Smooth muscle cell (in vitro differentiated cells): ENCODE data around the gene CENPU. TPM values are rescaled to one million over a fixed set of nuclear protein-coding genes. Genes with fewer than 3 reads are reported as not detected.

Source experiments
- DNase-seq: peaks from one replicate; lab custom pipeline; 2025; ENCODE audit not compliant: unreplicated experiment; lab: John Stamatoyannopoulos, UW
- H2AFZ ChIP-seq: fragments of 200-600 bp; sonication (generic); 2 replicates; pipeline ENCODE4 v1.6.0; 2016; ENCODE audit warnings: antibody characterized with exemption, low read depth, mild to moderate bottlenecking
- H3F3A ChIP-seq: fragments of 200-600 bp; sonication (generic); 2 replicates; pipeline ENCODE4 v1.6.0; 2017; ENCODE audit warnings: antibody characterized with exemption, low read depth
- H3K27ac ChIP-seq: fragments of 200-600 bp; sonication (generic); 2 replicates; pipeline ENCODE4 v1.5.1; 2016; ENCODE audit warnings: low read depth, mild to moderate bottlenecking
- H3K27me3 ChIP-seq: fragments of 200-600 bp; sonication (generic); 2 replicates; pipeline ENCODE4 v1.6.1; 2016; ENCODE audit warnings: low read depth, mild to moderate bottlenecking
- H3K36me3 ChIP-seq: fragments of 200-600 bp; sonication (generic); 2 replicates; pipeline ENCODE4 v1.5.1; 2016; ENCODE audit warnings: low read depth
- H3K4me1 ChIP-seq: fragments of 200-600 bp; sonication (generic); 2 replicates; pipeline ENCODE4 v1.5.1; 2016; ENCODE audit warnings: low read depth
- H3K4me2 ChIP-seq: fragments of 200-600 bp; sonication (generic); 2 replicates; pipeline ENCODE4 v1.6.0; 2016; ENCODE audit warnings: mild to moderate bottlenecking
- H3K4me3 ChIP-seq: fragments of 200-600 bp; sonication (generic); 2 replicates; pipeline ENCODE4 v1.5.1; 2016; ENCODE audit warnings: mild to moderate bottlenecking
- H3K79me2 ChIP-seq: fragments of 200-600 bp; sonication (generic); 2 replicates; pipeline ENCODE4 v1.6.0; 2016; ENCODE audit warnings: low read depth, mild to moderate bottlenecking
- H3K9ac ChIP-seq: fragments of 200-600 bp; sonication (generic); 2 replicates; pipeline ENCODE4 v1.6.0; 2016; ENCODE audit warnings: low read depth
- H3K9me3 ChIP-seq: fragments of 200-600 bp; sonication (generic); replicated peaks from 2 replicates; pipeline ENCODE4 v1.5.1; 2016; ENCODE audit warnings: low read depth
- H4K20me1 ChIP-seq: fragments of 200-600 bp; sonication (generic); 2 replicates; pipeline ENCODE4 v1.6.0; 2016; ENCODE audit warnings: low read depth
- CTCF ChIP-seq: fragments of 200-600 bp; sonication (generic); IDR thresholded peaks from 2 replicates; pipeline ENCODE4 v1.5.1; 2017; ENCODE audit warnings: borderline replicate concordance, mild to moderate bottlenecking, antibody characterized with exemption; ENCODE audit not compliant: insufficient read depth, poor library complexity, severe bottlenecking
- WGBS: methylation state at CpG from one replicate; pipeline ENCODE4 v1.1.7; 2016; ENCODE audit warnings: low lambda C conversion rate; 5-methylcytosine and 5-hydroxymethylcytosine counted together
- polyA plus RNA-seq: library from polyadenylated mRNA; unstranded; fragments of >200 nt; fragmentation: Nextera tagmentation; extraction: Ambion mirVana; gene quantifications from 2 replicates; pipeline ENCODE4 v1.2.1, GENCODE V29; 2016
- total RNA-seq: library from RNA; depleted of rRNA; stranded (reverse); fragments of >200 nt; gene quantifications from 2 replicates; pipeline ENCODE4 v1.2.3, GENCODE V29; 2014

CENPU gene
- total and polyA plus RNA-seq, 2 experiments from 2014 or later = 12.2 to 18.4 TPM

GRCh38 chr4:184747034-184747830 is 13.3 kb upstream of the CENPU start:
- no peak overlapping the region for H2AFZ ChIP-seq
- 69% methylated on average over 4 of the region's 4 CpGs for WGBS
- no peaks in the 10 kb centered on the region for H3F3A ChIP-seq
- no peaks in the 10 kb centered on the region for H4K20me1 ChIP-seq
- no peak overlapping the region for H3K4me3 ChIP-seq
- H3K27me3 ChIP-seq = no peaks in the 10 kb centered on the region
- H3K27ac ChIP-seq = peak overlapping the region; percentile 67
- H3K9me3 ChIP-seq = no peaks in the 10 kb centered on the region
- no peaks in the 10 kb centered on the region for H3K36me3 ChIP-seq
- no peak for TF ChIP-seq CTCF
- no peaks in the 10 kb centered on the region for H3K79me2 ChIP-seq
- H3K9ac ChIP-seq = peak overlapping the region; percentile 18
- H3K4me2 ChIP-seq = peak overlapping the region; percentile 59
- DNase-seq = no peak
- H3K4me1 ChIP-seq = peaks cover 8% of the 10 kb centered on the region

- H3K36me3 ChIP-seq = no peaks in the 10 kb centered on the region
- no peaks in the 10 kb centered on the region for H3F3A ChIP-seq
- no peak overlapping the region for H3K9ac ChIP-seq
- no peak for DNase-seq
- H3K9me3 ChIP-seq = no peaks in the 10 kb centered on the region
- peak overlapping the region; percentile 6 for H2AFZ ChIP-seq
- no peaks in the 10 kb centered on the region for H3K79me2 ChIP-seq
- no peak overlapping the region for H3K4me3 ChIP-seq
- peak overlapping the region; percentile 67 for H3K27ac ChIP-seq
- H4K20me1 ChIP-seq = no peaks in the 10 kb centered on the region
- 23% methylated on average over 10 of the region's 10 CpGs for WGBS
- H3K27me3 ChIP-seq = no peaks in the 10 kb centered on the region
- TF ChIP-seq CTCF = peak; percentile 73
- peaks cover 8% of the 10 kb centered on the region for H3K4me1 ChIP-seq
- H3K4me2 ChIP-seq = peak overlapping the region; percentile 59
Observed at GRCh38 chr4:184745831-184746795, 12.2 kb upstream of the CENPU start.

GRCh38 chr4:184744236-184744635 is 10.3 kb upstream of the CENPU start:
- Histone ChIP-seq H3K36me3 (no peaks in the 10 kb centered on the region), H3K9ac (no peak overlapping the region), H4K20me1 (no peaks in the 10 kb centered on the region), H3K4me3 (no peak overlapping the region), H3K79me2 (no peaks in the 10 kb centered on the region), H2AFZ (no peak overlapping the region), H3K27me3 (no peaks in the 10 kb centered on the region), H3K4me2 (no peak overlapping the region), H3K27ac (no peak overlapping the region), H3K4me1 (peaks cover 8% of the 10 kb centered on the region), H3K9me3 (no peaks in the 10 kb centered on the region), H3F3A (no peaks in the 10 kb centered on the region)
- 96% methylated on average over 10 of the region's 10 CpGs for WGBS
- TF ChIP-seq CTCF = no peak
- no peak for DNase-seq
